OCI-LY1 (cell line): ENCODE data around the gene GALNT14.

Source experiments
- EZH2 ChIP-seq: fragments of 200-600 bp; sonication (generic), shearing (Covaris generic); IDR thresholded peaks from 2 replicates; pipeline ENCODE4 v1.8.0; 2017; ENCODE audit warnings: borderline replicate concordance, mixed run types, mild to moderate bottlenecking, antibody characterized with exemption, low read length, moderate library complexity, mixed read lengths
- TF ChIP-seq, protein P1 (sequence below): fragments of 200-600 bp; sonication (generic), shearing (Covaris generic); IDR thresholded peaks from 2 replicates; pipeline ENCODE4 v1.5.1; 2017; ENCODE audit warnings: mild to moderate bottlenecking, antibody characterized with exemption, low read length, moderate library complexity, mixed read lengths

DNA sequence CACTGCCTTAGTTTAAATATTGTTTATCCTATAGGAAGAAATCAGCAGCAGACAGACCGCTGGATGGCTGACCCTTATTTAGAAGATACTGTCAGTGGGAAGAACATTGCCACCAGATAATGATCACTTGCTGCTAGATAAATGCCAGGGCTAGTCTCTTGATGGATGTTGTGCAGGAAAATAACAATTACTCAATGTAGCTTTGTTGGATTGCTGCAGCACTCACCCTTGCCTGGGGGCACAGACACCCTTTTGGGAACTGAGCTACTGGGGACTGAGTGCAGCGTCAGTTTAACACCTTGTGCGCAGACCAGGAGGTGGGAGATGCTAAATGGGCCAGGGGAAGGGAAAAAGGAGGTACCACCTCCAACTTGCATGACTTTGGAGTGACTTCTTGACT is 266.8 kb downstream of the GALNT14 start:
- TF ChIP-seq, protein P1, sequence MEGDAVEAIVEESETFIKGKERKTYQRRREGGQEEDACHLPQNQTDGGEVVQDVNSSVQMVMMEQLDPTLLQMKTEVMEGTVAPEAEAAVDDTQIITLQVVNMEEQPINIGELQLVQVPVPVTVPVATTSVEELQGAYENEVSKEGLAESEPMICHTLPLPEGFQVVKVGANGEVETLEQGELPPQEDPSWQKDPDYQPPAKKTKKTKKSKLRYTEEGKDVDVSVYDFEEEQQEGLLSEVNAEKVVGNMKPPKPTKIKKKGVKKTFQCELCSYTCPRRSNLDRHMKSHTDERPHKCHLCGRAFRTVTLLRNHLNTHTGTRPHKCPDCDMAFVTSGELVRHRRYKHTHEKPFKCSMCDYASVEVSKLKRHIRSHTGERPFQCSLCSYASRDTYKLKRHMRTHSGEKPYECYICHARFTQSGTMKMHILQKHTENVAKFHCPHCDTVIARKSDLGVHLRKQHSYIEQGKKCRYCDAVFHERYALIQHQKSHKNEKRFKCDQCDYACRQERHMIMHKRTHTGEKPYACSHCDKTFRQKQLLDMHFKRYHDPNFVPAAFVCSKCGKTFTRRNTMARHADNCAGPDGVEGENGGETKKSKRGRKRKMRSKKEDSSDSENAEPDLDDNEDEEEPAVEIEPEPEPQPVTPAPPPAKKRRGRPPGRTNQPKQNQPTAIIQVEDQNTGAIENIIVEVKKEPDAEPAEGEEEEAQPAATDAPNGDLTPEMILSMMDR, result no peak
- no peak for TF ChIP-seq EZH2
